ENCODE results near the gene CFAP57.
"Not testable (repeated sequence)": the region's sequence is repeated elsewhere in the genome, so short reads cannot be mapped to it uniquely, and the experiment has no call there.

The CFAP57 gene

DNA sequence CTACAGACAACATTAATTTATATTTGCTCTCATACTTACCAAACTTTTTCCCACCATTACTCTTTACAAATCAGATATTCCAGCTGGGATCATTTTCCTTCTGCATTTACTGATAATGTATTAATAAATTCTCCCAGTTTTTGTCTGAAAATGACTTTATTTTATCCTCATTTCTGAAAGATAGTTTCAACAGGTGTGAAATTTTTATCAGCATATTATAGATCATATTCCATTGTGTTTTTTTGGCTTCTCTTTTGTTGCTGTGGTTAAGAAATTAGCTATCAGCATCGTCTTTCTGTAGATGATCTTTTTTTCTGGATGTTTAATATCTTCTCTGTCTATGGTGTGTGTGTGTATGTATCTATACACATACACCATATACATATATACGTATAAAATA is 2.7 kb downstream of the CFAP57 start:
- no peak for DNase-seq

DNA sequence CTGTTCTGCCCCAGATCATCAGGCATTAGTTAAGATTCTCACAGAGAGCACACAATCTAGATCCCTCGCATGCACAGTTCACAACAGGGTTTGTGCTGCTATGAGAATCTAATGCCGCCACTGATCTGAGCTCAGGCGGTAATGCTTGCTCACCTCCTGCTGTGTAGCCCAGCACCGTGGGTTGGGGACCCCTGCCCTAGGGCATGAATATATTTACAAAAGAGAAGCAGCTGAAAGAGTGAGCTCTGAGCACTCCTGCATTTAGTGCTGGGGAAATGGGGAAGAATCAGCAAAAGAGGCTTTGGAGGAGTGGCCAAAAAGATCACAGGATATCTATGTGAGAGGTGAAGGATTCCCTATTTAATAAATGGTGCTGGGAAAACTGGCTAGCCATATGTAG is 5.6 kb downstream of the CFAP57 start:
- no peak for DNase-seq

DNA sequence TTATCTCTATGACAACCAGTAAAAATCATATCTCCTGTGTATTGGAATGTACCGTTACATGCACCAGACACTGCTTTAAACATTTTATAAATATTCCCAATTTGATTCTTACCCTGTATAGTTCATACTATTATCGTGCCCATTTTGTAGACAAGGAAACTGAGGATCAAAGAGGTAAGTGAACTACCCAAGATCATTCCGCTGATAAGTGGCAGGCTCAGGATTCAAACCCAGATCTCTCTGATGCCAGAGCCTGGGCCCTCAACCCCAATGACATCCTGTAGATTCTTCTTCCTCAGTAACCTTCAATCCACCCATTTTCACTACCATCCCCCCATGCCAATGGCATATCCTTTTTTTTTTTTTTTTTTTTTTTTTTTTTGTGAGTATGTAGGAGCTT is 12.3 kb downstream of the CFAP57 start:
- DNase-seq = no peak

DNA sequence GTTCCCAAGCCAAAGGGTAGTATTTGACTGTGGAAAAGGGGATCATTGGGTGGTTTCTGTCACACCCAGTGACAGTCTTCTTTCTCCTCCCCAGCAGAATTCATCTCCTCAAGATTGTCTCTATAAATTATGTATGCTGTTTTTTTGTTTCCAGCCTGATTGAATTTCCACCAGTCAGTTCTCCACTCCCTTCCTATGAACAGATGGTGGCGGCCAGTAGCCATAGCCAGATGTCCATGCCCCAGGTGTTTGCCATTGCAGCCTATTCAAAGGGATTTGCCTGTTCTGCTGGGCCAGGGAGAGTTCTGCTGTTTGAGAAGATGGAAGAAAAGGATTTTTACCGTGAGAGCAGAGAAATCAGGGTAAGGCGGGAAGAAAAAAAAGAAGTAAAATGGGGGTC is 12.9 kb downstream of the CFAP57 start:
- DNase-seq = no peak

DNA sequence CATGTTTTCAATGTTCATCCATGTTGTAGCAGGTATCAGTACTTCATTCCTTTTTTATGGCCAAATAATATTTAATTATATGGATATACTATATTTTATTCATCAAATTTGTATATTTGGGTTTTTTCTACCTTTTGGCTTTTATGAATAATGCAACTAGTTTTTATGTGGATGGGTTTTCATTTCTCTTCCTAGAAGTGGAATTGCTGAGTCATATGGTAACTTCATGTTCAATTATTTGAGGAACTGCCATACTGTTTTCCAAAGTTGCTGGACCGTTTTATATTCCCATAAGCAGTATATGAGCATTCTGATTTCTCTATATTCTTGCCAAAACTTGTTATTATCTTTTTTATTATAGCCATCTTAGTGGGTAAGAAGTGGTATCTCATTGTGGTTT is 16.0 kb downstream of the CFAP57 start:
- DNase-seq = no peak

- DNase-seq = no peak
These were observed 22.4 kb downstream of the CFAP57 start for GRCh38 chr1:43194509-43194908.

GRCh38 chr1:43197343-43198127 is 25.4 kb downstream of the CFAP57 start:
- DNase-seq = no peak

GRCh38 chr1:43199093-43199726 is 27.1 kb downstream of the CFAP57 start:
- DNase-seq = peak; percentile 48

DNA sequence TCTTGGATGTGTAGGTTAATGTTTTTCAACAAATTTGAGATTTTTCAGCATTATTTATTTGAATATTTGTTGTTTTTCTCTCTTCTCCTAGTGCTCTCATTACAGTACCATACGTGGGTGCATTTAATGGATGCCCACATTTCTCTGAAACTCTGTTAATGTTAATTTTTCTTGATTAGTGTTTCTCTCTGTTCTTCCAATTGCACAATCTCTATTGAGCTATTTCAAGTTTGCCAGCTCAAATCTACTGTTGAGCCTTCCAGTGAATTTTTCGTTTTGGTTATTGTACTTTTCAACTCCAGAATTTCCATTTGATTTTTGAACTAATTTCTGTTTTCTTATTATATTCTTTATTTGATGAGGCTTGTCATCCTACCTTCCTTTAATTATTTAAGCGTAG is 31.7 kb downstream of the CFAP57 start:
- DNase-seq = no peak

- no peak for DNase-seq
These were observed 32.3 kb downstream of the CFAP57 start for GRCh38 chr1:43204394-43204793.

DNA sequence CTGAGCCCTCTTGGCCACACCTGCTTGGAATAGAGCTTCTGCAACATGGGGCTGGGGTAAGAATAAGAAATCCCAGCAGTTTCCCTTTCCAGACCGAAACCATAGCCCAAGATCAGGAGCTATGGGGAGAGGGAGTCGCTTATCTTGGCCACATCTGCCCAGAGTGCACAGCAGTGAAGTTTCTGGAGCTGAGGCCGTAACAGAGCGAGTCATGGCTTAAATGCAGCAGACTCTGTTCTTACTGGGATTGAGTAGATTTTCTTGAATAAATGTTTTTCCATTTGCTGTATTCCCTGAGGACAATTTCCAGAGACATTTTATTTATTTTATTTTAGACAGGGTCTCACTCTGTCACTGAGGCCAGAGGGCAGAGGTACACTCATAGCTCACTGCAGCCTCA is 33.5 kb downstream of the CFAP57 start:
- no peak for DNase-seq

- no peak for DNase-seq
These were observed 34.6 kb downstream of the CFAP57 start for GRCh38 chr1:43206600-43207228.

DNA sequence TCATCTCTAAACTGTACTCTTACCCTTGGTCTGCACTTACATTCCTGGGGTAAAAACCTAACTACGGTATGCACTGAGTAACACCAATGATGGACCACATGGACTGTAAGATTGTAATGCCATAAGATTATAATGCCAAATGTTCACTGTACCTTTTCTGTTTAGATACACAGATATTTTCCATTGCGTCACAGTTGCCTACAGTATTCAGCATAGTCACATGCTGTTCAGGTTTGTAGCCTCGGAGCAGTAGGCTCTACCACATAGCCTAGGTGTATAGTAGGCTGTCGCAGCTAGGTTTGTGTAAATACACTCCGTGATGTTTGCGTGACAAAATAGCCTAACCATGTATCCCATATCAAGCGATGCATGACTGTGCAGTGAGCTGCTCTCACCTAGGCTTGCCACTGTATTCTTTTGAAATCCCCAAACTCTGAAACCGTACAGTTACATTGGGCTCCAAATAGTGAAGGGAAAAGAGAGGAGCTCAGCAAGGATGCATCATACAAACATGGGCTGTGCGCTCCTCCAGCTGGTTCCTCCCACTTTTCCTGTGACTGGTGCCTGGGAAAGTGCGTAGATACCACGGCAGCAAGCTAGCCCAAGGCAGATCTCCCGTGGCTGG is 35.2 kb downstream of the CFAP57 start:
- no peak for DNase-seq

DNA sequence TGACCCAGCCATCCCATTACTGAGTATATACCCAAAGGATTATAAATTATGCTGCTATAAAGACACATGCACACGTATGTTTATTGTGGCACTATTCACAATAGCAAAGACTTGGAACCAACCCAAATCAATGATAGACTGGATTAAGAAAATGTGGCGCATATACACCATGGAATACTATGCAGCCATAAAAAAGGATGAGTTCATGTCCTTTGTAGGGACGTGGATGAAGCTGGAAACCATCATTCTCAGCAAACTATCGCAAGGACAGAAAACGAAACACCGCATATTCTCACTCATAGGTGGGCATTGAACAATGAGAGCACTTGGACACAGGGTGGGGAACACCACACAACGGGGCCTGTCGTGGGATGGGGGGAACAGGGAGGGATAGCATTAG is 36.1 kb downstream of the CFAP57 start:
- not testable (repeated sequence) for DNase-seq

DNA sequence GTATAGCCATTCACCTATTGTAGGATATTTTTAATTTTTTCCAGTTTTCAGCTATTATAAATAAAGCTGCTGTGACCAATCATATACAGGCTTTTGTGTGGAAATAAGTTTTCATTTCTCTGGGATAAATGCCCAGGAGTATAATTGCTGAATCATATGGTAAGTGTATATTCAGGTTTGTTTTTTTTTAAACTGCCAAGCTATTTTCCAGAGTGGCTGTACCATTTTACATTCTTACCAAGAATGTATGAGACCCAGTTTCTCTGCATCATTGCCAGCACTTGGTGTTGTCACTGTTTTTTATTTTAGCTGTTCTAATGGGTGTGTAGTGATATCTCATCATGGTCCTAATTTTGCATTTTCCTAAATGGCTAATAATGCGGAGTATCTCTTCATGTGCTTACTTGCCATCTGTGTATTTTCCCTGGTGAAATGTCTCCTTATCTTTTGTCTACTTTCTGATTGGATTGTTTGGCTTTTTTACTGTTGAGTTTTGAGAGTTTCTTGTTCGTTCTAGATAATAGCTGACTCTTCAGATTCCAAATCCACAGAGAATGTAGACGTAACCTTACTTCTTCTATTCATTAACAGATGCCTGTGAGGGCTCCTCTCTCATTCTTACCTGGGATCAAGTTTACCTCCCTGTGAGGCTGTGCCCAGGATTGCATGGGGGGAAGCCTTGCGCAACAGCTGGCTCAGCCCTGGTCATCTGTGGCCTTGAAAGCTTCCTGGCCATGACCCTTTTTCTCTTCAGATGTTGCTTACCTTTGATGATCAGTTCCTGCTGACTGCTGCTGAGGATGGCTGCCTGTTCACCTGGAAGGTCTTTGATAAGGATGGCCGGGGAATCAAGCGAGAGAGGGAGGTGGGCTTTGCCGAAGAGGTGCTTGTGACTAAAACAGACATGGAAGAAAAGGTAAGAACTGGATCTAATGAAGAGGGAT is 42.6 kb downstream of the CFAP57 start:
- no peak for DNase-seq

- no peak for DNase-seq
These were observed 45.6 kb downstream of the CFAP57 start for GRCh38 chr1:43217747-43218146.

GRCh38 chr1:43220905-43221778 is 49.0 kb downstream of the CFAP57 start:
- DNase-seq = no peak

DNA sequence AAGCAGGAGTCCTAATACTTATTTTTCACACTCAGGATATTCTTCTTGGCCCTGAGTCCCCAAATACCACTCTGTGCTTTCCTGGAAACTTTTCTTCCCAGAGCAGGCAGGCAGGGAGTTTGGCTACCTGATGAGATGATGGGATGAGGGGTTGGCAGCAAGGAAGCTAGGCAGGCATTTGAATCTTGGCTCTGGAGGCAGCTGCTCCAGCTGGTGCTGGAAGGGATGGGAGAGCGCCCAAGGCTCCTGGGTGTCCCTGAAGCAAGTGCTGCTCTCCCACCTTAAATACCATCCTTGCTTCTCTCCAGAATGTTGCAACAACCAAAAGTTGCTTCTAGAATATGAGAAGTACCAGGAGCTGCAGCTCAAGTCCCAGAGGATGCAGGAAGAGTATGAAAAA is 49.7 kb downstream of the CFAP57 start:
- DNase-seq = no peak

- no peak for DNase-seq
These were observed 50.7 kb downstream of the CFAP57 start for GRCh38 chr1:43222879-43223278.

DNA sequence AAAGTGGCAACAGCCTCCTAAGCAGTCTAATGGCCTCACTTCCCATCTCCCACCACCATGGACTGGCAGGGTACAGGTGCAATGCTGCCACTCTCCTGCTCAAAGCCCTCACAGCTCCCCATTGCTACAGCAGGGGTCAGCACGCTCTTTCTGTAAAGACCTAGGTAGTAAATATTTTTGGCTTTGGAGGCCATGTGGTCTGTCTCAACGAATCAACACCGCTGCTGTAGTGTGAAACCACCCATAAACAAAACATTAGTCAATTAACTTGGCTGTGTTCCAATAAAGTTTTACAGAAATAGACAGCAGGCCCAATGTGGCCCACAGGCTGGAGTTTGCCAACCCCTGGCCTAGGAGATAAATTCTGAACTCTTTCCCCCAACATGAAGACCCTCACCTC is 53.0 kb downstream of the CFAP57 start:
- DNase-seq = no peak

- peak; percentile 64 for DNase-seq
These were observed 55.1 kb downstream of the CFAP57 start for GRCh38 chr1:43227143-43227764.
